ENCODE results near the gene KIF6. TPM values are rescaled to one million over a fixed set of nuclear protein-coding genes. Genes with fewer than 3 reads are reported as not detected.

Gene KIF6
- polyA plus RNA-seq, 2 of the 4 experiments (the other 2 are of a cell fraction), result 0.05 to 0.39 TPM

DNA sequence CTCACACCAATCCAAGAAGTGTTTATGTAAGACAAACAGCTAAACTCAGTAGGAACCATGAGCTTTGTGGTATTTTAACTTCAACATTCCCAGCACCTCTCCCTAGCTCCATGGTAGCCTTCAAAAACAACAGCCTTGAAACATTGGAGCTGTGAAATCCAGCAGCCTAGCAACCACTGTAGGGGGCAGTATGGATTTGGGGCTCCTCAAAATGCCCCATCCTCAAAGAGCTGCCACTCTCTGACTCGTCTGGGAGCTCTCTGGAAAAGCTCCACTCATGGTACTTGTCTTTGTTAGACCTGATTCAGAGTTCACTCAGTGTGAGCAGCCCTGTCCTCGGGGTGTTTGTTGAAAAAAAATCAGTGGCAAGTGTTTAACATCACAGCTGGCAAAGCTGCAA, 82.9 kb downstream of the KIF6 start:
- ATAC-seq (no peak), FAIRE-seq (no peak), DNase-seq (ENCODE audit: low read depth in 1 of 2, low spot score in 1 of 2) (no peak)
- ChIA-PET POLR2A (no interaction called here), CTCF (no interaction called here)
- H3K9me3 ChIP-seq, result no peaks in the 10 kb centered on the region
- H3K4me1 ChIP-seq, result no peaks in the 10 kb centered on the region
- WGBS (ENCODE audit: missing lambda C conversion rate), result 0% methylated on average over 2 of the region's 2 CpGs
- H3K4me3 ChIP-seq, result no peak overlapping the region
- H3K27ac ChIP-seq, result no peak overlapping the region
- no peak overlapping the region for H3K4me2 ChIP-seq
- no peak for TF ChIP-seq TP53 (CRISPR knock-in tag; IDR thresholded peaks at IDR 0.05)

DNA sequence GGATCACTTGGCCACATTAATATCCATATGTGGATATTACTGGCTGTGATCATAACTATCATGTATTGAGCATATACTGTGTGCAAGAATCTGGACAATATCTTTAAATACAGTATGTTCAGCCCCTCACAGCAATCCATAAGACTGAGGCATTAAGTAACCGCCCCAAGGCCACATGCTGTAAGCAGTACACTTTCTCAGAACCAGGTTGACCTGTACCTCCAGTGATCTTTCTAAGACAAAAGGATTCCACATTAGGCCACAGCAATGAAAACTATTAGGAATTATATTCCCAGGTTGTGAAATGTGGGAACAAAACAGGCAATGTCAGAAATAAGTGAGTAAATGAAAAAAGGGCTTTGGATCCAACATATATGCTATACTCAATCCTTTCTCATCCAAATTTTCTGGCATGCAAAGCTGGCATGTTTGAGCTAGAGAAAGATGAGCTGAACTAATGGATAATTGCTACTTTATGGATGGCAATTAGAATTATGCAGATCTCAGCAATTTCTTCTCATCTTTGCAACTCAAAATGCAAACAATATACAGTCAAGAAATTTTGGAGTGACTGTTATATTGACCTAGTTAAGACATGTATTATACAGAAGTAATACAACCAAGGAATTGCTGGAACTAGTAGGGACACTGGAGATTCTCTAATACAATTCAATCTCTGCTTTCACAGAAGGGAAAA, 86.9 kb downstream of the KIF6 start:
- ChIA-PET CTCF (no interaction called here), POLR2A (no interaction called here)
- Histone ChIP-seq H3K4me3 (no peak overlapping the region), H3K9me3 (no peaks in the 10 kb centered on the region), H3K27ac (no peak overlapping the region), H3K4me2 (no peak overlapping the region), H3K4me1 (no peaks in the 10 kb centered on the region)
- TF ChIP-seq FOXS1 (CRISPR knock-in tag; IDR thresholded peaks at IDR 0.05) (no peak), MAFK (IDR thresholded peaks at IDR 0.05; ENCODE audit: partially characterized antibody) (peak; percentile 66)
- DNase-seq (ENCODE audit: low read depth in 1 of 2, low spot score in 1 of 2), result no peak
- no peak for FAIRE-seq
- 38% methylated on average over 1 of the region's 1 CpG for WGBS (ENCODE audit: missing lambda C conversion rate)
- ATAC-seq, result no peak

DNA sequence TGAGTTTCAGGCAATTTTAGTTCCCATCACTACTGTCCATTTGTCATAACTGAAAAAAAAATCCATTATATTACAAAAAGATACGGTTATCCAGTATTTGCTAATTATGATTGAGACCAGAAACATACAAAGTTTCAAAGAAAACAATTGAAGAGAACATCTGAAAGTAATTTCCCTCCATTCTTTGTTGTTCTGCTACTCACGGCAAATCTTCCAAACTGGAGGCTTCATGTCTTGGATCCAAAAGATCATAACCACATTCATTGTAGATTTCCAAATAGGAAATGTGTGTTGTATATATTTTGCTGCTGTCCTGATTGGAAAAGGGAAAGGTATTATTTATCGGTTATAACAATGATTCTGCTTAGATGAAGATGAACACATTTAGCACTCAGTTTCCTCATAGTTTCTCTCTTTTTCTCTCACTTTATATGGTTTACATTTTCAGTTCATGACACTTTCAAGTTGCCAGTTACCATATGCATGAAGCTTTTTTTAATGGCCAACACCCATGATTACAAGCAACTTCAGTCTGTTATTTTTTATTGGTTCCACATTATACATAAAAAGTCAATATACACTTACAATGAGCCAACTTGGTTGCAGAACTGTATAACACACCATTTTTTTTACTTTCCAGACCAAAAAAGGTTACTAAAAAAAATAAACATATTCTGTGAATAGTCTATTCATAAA, 90.4 kb downstream of the KIF6 start:
- Histone ChIP-seq H3K27ac (no peak overlapping the region), H3K4me3 (no peak overlapping the region), H3K4me1 (no peaks in the 10 kb centered on the region), H3K4me2 (no peak overlapping the region), H3K9me3 (no peaks in the 10 kb centered on the region)
- 32% methylated on average over 3 of the region's 3 CpGs for WGBS (ENCODE audit: missing lambda C conversion rate)
- no peak for FAIRE-seq
- ChIA-PET CTCF (no interaction called here), POLR2A (no interaction called here)
- TF ChIP-seq CHD4 (IDR thresholded peaks at IDR 0.05; ENCODE audit: borderline replicate concordance), result no peak
- TF ChIP-seq TFCP2L1 (CRISPR knock-in tag; IDR thresholded peaks at IDR 0.05), result no peak
- TF ChIP-seq RARB (CRISPR knock-in tag; IDR thresholded peaks at IDR 0.05), result no peak
- TF ChIP-seq FOSL2 (IDR thresholded peaks at IDR 0.05), result no peak
- TF ChIP-seq FOSL2 (CRISPR knock-in tag; IDR thresholded peaks at IDR 0.05), result no peak
- TF ChIP-seq, protein P1, sequence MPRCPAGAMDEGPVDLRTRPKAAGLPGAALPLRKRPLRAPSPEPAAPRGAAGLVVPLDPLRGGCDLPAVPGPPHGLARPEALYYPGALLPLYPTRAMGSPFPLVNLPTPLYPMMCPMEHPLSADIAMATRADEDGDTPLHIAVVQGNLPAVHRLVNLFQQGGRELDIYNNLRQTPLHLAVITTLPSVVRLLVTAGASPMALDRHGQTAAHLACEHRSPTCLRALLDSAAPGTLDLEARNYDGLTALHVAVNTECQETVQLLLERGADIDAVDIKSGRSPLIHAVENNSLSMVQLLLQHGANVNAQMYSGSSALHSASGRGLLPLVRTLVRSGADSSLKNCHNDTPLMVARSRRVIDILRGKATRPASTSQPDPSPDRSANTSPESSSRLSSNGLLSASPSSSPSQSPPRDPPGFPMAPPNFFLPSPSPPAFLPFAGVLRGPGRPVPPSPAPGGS (IDR thresholded peaks at IDR 0.05), result no peak
- TF ChIP-seq ZC3H11A (IDR thresholded peaks at IDR 0.05), result no peak
- no peak for ATAC-seq
- DNase-seq (ENCODE audit: low read depth in 1 of 2, low spot score in 1 of 2), result no peak

GRCh38 chr6:39625209-39625608, 100.0 kb downstream of the KIF6 start:
- no peak overlapping the region for H3K4me2 ChIP-seq
- 0% methylated on average over 2 of the region's 2 CpGs for WGBS (ENCODE audit: missing lambda C conversion rate)
- H3K27ac ChIP-seq, result no peak overlapping the region
- no peak for ATAC-seq
- DNase-seq (ENCODE audit: low read depth in 1 of 2, low spot score in 1 of 2), result no peak
- ChIA-PET CTCF (no interaction called here), POLR2A (no interaction called here)
- H3K9me3 ChIP-seq, result no peaks in the 10 kb centered on the region
- no peak for FAIRE-seq
- TF ChIP-seq CHD4 (IDR thresholded peaks at IDR 0.05; ENCODE audit: borderline replicate concordance), result no peak
- TF ChIP-seq, protein P1 (IDR thresholded peaks at IDR 0.05), result no peak
- no peak for TF ChIP-seq FOXS1 (CRISPR knock-in tag; IDR thresholded peaks at IDR 0.05)
- no peak for TF ChIP-seq RCOR1 (IDR thresholded peaks at IDR 0.05; ENCODE audit: low read depth, low read length)
- no peak for TF ChIP-seq PHF8 (IDR thresholded peaks at IDR 0.05; ENCODE audit: borderline replicate concordance, low read depth)
- no peak for TF ChIP-seq EP300 (IDR thresholded peaks at IDR 0.05)
- TF ChIP-seq HOXB5 (CRISPR knock-in tag; IDR thresholded peaks at IDR 0.05), result no peak
- TF ChIP-seq NPAS2 (CRISPR knock-in tag; IDR thresholded peaks at IDR 0.05; ENCODE audit: borderline replicate concordance), result no peak
- no peak for TF ChIP-seq SREBF2 (IDR thresholded peaks at IDR 0.05)
- no peak for TF ChIP-seq HOXA7 (CRISPR knock-in tag; IDR thresholded peaks at IDR 0.05)
- no peak for TF ChIP-seq RARB (CRISPR knock-in tag; IDR thresholded peaks at IDR 0.05)
- TF ChIP-seq EHMT2 (IDR thresholded peaks at IDR 0.05; ENCODE audit: low read depth), result no peak
- TF ChIP-seq, protein P2, sequence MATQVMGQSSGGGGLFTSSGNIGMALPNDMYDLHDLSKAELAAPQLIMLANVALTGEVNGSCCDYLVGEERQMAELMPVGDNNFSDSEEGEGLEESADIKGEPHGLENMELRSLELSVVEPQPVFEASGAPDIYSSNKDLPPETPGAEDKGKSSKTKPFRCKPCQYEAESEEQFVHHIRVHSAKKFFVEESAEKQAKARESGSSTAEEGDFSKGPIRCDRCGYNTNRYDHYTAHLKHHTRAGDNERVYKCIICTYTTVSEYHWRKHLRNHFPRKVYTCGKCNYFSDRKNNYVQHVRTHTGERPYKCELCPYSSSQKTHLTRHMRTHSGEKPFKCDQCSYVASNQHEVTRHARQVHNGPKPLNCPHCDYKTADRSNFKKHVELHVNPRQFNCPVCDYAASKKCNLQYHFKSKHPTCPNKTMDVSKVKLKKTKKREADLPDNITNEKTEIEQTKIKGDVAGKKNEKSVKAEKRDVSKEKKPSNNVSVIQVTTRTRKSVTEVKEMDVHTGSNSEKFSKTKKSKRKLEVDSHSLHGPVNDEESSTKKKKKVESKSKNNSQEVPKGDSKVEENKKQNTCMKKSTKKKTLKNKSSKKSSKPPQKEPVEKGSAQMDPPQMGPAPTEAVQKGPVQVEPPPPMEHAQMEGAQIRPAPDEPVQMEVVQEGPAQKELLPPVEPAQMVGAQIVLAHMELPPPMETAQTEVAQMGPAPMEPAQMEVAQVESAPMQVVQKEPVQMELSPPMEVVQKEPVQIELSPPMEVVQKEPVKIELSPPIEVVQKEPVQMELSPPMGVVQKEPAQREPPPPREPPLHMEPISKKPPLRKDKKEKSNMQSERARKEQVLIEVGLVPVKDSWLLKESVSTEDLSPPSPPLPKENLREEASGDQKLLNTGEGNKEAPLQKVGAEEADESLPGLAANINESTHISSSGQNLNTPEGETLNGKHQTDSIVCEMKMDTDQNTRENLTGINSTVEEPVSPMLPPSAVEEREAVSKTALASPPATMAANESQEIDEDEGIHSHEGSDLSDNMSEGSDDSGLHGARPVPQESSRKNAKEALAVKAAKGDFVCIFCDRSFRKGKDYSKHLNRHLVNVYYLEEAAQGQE (IDR thresholded peaks at IDR 0.05), result no peak
- TF ChIP-seq JUN (IDR thresholded peaks at IDR 0.05), result no peak
- no peak for TF ChIP-seq FOSL2 (IDR thresholded peaks at IDR 0.05)
- no peak for TF ChIP-seq FOSL2 (CRISPR knock-in tag; IDR thresholded peaks at IDR 0.05)
- H3K4me3 ChIP-seq, result no peak overlapping the region
- H3K4me1 ChIP-seq, result no peaks in the 10 kb centered on the region

All from A549 (cell line).